GM18507 (cell line): Measurements from ENCODE around the gene LRMDA.

Experiments
- DNase-seq: peaks from one replicate; pipeline ENCODE4 v3.0.0; 2011; ENCODE audit warnings: low read depth; ENCODE audit not compliant: insufficient read length; ENCODE audit errors: extremely low spot score
- FAIRE-seq: peaks from 2 replicates; lab custom pipeline; 2011; peaks lifted over from hg19 to GRCh38; lab: Jason Lieb, UNC

LRMDA gene

GRCh38 chr10:75770626-75771081 is 339.2 kb downstream of the LRMDA start:
- no peak for DNase-seq
- no peak for FAIRE-seq

GRCh38 chr10:75771606-75772005 is 340.2 kb downstream of the LRMDA start:
- FAIRE-seq (no peak), DNase-seq (no peak)

GRCh38 chr10:75772153-75772887 is 340.9 kb downstream of the LRMDA start:
- FAIRE-seq (peak; percentile 73), DNase-seq (no peak)

GRCh38 chr10:75773231-75773780 is 341.9 kb downstream of the LRMDA start:
- FAIRE-seq (no peak), DNase-seq (no peak)

GRCh38 chr10:75773813-75774782 is 342.7 kb downstream of the LRMDA start:
- no peak for FAIRE-seq
- DNase-seq: no peak

GRCh38 chr10:75774783-75775490 is 343.5 kb downstream of the LRMDA start:
- FAIRE-seq (no peak), DNase-seq (no peak)

- no peak for FAIRE-seq
- DNase-seq: no peak
These were observed 345.5 kb downstream of the LRMDA start for GRCh38 chr10:75776738-75777504.

- FAIRE-seq (no peak), DNase-seq (no peak)
These were observed 347.2 kb downstream of the LRMDA start for GRCh38 chr10:75778665-75779064.

- no peak for FAIRE-seq
- no peak for DNase-seq
These were observed 347.9 kb downstream of the LRMDA start for GRCh38 chr10:75779276-75779675.

GRCh38 chr10:75782463-75783248 is 351.2 kb downstream of the LRMDA start:
- no peak for FAIRE-seq
- DNase-seq: no peak

- FAIRE-seq: peak; percentile 78
- no peak for DNase-seq
These were observed 357.2 kb downstream of the LRMDA start for GRCh38 chr10:75788394-75789205.

GRCh38 chr10:75793848-75794247 is 362.4 kb downstream of the LRMDA start:
- FAIRE-seq: no peak
- DNase-seq: no peak

- no peak for FAIRE-seq
These were observed 369.7 kb downstream of the LRMDA start for GRCh38 chr10:75801121-75801520.

GRCh38 chr10:75801661-75802060 is 370.2 kb downstream of the LRMDA start:
- DNase-seq (no peak), FAIRE-seq (no peak)

More at GRCh38 chr10:75801121-75801520, 369.7 kb downstream of the LRMDA start:
- DNase-seq: no peak

GRCh38 chr10:75803121-75803520 is 371.7 kb downstream of the LRMDA start:
- FAIRE-seq (no peak), DNase-seq (no peak)

GRCh38 chr10:75803816-75804552 is 372.6 kb downstream of the LRMDA start:
- no peak for DNase-seq

GRCh38 chr10:75806186-75806585 is 374.8 kb downstream of the LRMDA start:
- FAIRE-seq (no peak), DNase-seq (no peak)

More at GRCh38 chr10:75803816-75804552, 372.6 kb downstream of the LRMDA start:
- FAIRE-seq: no peak
